NCI-H1436 treated with DMSO at 0.1 percent for 48 hours (cell line): ENCODE results near the gene FOCAD.
"Not testable (repeated sequence)": the region's sequence is repeated elsewhere in the genome, so short reads cannot be mapped to it uniquely, and the experiment has no call there.

Experiments used
- DNase-seq: peaks from one replicate; lab custom pipeline; 2025; lab: John Stamatoyannopoulos, UW

FOCAD gene

DNA sequence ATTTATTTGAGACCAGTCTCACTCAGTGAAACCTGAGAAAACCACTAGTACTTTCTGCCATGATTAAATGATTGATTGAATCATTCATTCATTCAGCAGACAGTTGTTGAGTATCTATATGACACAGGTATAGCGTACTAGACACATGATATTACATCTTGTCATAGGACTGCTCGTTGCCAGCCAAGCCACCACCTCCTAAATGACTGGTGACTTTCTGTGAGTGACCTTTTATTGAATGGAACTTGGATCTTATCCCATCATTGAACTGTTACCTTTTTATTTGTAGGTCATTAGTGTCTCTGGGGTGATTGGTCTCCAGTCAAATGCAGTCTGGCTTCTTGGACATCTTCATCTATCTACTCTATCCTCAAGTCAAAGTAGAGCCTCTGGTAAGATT is 266.6 kb downstream of the FOCAD start:
- DNase-seq: no peak

DNA sequence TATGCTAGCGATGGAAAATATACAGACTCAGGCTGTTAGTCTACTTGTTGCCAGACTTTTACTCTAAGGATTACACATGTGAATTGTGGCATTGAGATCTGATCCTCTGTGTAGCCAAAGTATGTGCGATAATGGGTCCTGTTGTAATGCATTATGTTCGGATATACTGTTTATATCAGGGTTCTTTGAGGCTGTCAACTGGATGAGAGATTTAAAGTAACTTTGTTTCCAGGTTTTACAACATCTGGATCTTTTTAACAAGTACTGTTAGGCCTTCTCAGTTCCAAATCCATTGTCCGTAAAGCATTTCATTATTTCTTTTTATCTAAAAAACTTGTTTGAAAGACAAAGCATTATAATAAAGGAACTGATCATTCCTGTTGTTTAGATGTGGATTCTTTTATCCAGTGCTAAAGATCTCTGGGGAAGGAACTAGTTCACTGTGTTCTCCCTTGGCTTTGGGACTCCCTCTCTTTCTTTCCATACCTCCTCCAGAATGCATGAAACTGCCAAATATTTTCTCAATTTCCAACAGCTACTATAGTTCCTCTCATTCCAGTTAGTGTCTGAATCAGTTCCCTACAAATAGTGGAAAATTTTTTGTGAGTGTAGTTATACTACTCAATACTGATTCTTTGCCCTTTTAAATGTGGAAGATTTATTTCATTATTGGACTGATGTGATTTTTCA is 278.6 kb downstream of the FOCAD start:
- no peak for DNase-seq

DNA sequence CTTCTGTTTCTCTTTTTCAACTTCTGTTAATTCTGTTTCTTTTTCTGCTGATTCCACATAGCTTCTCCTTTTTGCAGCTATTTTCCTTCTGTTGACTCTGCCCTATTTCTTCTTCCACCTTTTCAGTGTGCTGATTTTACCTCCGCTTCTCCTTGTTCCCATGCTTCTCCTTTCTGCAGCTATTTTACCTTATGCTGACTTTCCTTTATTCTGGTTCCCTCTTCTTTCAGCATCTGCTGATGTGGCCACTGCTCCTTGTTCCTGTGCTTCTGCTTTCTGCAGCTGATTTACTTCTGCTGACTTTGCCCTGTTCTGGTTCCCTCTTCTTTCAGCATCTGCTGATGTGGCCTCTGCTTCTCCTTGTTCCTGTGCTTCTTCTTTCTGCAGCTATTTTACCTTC is 288.6 kb downstream of the FOCAD start:
- DNase-seq: no peak

DNA sequence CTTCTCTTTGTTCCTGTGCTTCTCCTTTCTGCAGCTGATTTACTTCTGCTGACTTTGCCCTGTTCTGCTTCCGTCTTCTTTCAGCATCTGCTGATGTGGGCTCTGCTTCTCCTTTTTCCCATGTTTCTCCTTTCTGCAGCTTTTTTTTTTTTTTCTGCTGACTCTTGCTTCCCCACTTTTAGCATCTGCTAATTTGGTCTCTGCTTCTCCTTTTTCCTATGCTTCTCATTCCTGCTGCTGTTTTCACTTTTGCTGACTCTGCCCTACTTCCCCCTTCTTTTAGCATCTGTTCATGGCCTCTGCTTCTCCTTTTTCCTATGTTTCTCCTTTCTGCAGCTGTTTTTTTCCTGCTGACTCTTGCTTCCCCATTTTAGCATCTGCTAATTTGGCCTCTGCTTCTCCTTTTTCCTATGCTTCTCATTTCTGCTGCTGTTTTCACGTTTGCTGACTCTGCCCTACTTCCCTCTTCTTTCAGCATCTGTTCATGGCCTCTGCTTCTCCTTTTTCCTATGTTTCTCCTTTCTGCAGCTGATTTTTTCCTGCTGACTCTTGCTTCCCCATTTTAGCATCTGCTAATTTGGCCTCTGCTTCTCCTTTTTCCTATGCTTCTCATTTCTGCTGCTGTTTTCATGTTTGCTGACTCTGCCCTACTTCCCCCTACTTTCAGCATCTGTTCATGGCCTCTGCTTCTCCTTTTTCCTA is 289.3 kb downstream of the FOCAD start:
- DNase-seq: not testable (repeated sequence)

DNA sequence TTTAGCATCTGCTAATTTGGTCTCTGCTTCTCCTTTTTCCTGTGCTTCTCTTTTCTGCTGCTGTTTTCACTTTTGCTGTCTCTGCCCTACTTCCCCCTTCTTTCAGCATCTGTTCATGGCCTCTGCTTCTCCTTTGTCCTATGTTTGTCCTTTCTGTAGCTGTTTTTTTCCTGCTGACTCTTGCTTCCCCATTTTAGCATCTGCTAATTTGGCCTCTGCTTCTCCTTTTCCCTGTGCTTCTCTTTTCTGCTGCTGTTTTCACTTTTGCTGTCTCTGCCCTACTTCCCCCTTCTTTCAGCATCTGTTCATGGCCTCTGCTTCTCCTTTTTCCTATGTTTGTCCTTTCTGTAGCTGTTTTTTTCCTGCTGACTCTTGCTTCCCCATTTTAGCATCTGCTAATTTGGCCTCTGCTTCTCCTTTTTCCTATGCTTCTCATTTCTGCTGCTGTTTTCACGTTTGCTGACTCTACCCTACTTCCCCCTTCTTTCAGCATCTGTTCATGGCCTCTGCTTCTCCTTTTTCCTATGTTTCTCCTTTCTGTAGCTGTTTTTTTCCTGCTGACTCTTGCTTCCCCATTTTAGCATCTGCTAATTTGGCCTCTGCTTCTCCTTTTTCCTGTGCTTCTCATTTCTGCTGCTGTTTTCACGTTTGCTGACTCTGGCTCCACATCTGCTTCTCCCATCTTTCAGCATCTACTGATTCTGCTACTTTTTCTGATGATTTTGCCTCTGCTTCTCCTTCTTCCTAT is 290.3 kb downstream of the FOCAD start:
- DNase-seq: not testable (repeated sequence)

DNA sequence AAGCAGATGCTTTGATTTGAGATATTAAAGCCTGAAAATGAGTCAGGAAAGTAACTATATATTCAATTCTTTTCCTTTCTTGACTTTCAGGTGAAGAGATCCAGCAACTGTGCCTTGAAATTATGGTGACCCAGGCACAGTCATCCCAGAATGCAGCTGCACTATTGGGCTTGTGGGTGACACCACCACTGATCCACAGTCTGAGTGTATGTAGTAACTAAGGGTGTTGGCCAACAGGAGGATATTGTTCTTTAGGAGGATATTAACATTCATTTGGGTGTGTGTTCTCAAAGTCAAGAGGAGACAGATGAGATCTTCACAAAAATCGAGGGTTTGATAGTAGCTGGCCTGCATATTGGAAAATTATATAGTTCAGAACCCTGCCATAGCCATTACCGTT is 294.2 kb downstream of the FOCAD start:
- no peak for DNase-seq

DNA sequence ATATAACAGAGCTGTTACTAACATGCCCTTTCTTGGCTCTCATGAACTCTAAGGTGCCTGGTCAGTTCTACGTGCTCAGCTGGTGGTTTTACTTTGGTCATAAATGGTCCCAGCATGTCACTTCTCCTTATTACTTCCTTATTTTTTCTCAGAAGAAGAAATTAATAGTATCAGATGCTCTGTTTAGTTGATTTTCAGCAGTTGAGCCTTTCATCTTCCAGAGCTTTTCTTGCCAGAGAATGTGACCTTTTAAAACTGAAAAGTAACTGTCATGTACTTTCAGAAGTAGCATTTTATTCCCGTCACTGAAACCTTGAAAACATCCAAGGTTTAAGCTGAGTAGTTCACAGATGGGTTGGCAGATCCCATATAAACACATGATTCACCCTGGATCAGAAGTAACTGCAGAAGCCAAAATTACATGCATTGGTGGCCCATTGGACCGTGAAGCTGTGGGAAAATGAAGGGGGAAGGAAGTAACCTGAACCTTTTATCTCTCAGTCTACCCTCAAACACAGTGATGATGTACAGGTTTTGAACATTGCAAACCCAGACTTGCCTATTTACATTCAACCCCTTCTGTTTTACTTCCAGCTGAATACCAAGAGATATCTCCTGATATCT is 296.9 kb downstream of the FOCAD start:
- no peak for DNase-seq

DNA sequence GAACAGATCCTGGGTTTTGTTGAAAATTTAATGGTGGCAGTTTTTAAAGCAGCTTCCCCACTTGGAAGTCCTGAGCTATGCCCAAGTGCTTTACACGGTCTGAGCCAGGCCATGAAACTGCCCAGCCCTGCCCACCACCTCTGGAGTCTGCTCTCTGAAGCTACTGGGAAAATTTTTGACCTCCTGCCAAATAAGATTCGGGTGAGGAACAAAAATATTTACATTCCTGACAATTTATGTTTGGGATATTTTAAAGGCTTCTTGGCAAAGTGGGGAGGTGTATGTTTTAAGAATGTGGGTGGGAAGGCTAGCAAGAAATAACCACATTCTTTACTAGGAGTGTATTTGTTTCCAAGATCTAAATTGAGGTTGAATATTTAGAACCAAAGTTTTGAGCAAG is 297.4 kb downstream of the FOCAD start:
- no peak for DNase-seq

DNA sequence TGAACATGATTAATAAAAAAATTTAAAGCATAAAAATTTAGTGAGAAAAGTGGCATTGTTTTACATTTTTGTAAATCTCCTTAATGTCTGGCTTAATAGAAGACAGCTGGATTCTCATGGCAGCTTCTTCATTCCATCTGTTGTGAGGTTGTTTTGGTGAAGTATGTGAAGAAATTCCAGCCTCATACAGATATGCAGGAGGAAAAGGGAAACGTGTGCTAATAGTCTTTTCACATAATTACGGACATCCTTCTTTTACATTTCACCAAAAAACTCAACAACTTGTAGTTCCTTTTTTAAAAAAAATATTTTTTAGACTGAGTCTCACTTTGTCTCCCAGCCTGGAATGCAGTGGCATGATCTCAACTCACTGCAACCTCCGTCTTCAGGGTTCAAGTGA is 300.4 kb downstream of the FOCAD start:
- DNase-seq: no peak

DNA sequence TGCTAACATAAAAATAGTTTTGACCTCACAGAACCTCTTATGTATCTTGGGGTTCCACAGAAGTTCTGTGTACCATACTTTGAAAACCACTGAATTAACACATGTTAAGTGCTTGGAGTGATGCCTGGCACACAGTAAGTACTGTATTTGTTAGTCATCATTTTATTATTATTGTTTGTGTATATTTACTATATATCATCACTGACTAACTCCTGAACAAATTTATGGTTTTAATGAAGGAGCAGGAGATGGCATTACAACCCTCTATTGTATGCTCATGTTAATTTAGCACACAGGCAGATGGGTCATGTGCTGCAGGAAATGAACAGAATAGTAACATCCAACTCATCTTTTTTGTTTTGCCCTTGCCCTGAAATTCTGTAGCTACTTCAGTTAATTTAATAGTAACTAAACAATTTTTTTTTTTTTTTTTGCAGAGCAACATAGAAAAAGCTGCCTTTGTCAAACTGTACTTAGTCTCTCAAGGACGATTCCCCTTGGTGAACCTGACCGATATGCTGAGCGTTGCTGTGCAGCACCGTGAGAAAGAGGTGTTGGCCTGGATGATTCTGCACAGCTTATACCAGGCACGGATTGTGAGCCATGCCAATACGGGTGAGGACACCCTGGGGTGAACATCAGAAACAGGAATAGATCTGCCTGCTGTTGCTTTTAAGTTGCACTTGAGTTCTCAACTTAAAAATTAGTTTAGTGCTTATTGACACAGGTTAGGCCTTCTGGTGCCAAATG is 302.0 kb downstream of the FOCAD start:
- DNase-seq: no peak

DNA sequence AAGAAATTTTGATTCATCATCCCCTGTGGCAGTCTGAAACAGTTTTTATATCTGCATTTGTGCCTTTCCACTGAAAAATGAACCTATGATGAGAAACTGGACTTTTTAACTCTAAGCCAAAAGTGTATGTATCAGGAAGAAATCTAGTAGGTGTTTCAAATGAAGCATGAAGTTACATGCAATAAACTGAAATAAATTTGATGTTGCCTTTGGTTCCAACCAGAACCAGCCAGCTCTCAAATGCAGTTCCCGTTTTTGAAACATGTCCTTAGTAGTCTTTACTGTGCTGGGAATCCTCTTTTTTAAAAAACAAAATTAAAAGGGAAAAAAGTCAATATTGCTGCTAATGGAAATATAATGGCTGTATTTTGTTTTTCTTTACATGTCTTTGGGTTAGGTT is 303.5 kb downstream of the FOCAD start:
- DNase-seq: no peak

DNA sequence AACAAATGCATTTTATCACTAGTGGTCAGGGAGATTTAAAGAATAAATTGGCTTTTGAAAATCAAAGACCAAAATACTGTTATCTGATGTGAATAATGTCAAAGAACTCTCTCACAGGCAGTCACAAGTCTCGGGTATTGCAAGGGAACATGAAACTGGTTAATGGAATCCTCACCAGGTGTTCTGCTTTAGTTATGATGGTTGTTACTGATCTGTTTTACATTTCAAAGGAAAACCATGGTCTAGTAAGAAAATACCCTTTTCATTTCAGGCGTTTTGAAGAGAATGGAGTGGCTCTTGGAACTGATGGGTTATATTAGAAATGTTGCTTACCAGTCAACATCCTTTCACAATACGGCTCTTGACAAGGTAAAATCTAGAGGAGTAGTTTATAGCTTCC is 304.0 kb downstream of the FOCAD start:
- no peak for DNase-seq

DNA sequence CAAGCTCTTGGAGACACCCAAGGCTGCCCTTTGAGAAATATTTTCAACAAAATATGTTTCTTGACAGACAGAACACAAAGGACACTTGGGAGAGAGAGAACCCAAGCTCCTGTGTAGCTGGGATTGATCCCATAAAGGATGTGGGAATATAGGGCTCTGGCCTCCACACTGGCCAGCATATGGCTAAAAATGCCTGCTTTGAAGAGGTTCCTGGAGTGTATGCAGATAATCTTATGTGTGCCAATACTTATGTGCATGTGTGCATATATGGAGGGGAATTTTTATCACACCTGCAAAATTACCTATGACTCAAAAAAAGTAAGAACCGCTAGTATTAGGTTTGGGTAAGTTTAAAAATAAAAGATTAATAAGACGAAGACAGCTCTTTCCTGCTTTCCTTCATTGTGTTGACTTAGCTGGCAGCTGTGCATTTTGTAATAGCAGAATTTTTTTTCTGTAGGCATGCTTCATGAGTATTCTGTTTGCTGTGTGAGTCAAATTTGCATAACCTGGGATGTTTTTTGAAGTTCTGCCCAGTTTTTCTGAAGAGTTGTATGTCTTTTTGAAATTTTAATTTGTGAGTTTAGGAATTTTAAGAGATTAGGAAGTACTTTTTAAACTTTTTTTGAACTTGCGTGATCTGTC is 304.7 kb downstream of the FOCAD start:
- DNase-seq: no peak

DNA sequence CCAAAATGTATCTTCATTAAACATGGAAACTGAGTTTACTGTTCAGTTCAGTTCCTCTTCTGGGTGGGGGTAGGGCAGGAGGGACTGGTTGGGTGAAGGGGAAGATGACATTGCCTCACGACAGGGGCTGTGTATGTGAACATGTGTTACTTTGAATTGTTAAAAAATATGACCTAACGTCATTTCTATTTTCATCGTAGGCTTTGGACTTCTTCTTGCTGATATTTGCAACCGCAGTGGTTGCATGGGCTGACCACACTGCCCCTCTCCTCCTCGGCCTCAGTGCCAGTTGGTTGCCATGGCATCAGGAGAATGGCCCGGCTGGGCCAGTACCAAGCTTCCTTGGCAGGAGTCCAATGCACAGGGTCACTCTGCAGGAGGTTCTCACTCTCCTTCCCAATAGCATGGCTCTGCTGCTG is 305.9 kb downstream of the FOCAD start:
- DNase-seq: no peak

DNA sequence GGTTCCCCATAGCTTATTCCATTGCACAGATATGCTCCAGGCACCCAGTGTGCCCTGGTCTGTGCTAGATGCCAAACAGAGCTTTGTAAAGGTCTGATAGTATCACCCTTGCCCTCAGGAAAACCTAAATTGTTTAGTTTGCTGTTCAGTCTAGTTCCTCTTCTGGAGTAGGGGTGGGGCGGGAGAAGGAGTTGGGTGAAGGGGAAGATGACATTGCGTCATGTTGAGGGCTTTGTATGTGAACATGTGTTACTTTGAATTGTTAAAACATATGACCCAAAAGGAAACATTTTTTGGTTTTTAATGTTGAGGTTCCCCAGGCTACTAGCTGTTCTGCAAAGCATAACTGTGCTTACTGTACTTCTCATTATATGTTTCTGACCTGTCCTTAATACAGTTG is 306.8 kb downstream of the FOCAD start:
- no peak for DNase-seq

DNA sequence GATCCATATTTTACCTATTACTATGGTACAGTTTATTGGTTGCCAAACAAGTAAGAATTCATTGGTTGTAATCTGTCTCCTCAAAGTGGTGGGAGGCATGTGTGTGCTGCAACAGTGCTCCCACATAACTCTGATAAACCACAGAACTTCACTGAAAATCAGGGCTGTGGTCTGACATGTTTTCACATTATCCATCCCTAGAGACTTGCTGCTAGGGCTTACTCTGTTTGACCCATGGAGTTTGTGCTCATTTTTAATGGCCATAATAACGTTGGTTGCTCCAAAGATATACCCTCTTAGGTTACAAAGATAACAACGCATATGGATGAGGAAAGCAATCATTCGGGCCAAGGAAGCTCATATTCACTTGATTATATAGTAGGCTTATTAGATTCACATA is 310.4 kb downstream of the FOCAD start:
- DNase-seq: no peak

DNA sequence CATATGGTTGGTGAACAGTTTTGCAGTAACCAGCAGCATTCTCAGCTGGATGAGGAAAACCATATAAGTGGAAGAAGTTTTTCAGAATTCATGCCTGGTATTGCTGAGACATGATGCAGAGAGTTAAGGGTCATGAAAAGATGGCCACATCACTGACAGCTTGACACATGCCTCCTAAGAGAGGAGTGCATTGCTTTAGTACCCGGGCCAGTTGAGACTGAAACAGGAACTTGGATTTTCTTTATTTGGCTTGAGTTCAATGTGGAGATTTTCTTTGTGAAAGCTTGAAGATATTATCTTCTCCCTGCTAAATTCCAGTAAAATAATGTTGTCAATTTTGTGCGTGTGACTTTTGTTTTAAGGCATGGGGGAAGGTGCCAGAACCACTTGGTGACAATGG is 311.6 kb downstream of the FOCAD start:
- no peak for DNase-seq

DNA sequence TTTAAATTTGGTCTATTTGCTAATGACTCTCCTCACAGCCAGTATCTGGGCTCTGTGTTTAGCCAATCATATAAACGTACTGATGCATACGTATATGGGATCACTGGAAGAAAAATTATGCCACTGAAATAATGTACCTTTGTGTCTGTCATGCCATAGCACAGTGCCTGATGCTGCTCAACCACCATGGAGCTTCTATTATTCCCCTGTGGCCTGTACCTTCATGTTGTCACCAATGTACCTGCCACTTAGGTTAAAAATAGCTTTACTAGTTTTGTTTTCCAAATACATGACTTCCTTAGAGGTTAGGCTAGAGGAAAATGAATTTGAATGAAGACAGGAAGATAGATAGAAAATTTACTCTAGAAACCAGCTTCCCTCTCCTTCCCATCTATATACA is 312.8 kb downstream of the FOCAD start:
- no peak for DNase-seq

DNA sequence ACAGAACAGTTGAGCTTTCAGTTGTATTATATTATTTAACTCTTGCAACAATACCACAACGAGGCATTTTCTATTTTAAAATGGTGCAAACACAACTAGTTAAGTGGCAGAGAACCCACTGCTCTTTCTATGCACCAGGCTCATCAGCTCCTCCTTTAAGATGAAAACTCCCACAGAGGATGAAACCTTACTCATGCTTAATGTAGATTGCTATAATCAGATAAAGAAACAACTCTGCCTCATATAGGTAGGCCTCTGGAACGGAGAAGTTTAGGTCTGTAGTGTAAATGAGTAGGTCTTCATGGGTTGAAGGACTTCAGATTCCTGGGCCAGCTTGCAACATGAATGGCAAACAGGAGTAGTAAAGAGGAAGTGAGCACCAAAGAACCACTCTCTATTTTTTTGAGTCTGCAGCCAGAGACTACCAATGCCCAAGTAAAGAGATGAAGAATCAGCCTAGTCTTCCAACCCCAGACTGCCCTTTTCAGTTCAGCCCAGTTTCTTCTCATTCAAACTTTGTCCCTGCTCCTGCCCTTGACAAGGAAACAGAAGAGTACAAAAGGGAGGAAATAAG is 313.5 kb downstream of the FOCAD start:
- no peak for DNase-seq

DNA sequence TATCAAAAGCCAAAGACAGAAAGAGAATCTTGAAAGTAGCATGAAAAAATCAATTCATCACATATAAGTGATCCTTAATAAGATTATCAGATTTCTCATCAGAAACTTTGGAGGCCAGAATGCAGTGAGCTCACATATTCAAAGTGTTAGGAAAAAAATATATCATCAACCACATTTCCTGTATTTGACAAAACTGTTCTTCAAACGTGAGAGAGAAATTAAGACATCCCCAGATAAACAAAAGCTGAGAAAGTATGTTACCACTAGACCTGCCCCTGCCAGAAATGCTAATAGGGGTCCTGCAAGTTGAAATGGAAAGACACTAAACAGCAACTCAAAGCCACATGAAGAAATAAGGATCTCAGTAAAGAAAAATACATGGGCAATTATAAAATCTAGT is 317.5 kb downstream of the FOCAD start:
- DNase-seq: no peak

DNA sequence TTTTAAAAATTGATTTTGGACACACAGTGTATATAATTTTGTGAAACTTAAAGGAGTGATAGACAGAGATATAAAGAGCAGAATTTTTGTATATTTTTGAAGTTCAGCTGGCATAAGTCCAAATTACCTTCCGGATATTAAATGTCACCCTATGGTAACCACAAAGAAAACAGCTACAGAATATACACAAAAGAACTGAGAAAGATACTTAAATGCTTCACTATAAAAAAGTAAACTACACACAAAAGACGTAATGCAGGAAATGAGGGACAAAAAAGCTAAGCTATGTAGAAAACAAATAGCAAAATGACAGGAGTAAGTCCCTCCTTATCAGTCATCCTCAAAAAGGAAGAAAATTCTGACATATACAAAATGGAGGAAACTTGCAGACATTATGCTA is 318.0 kb downstream of the FOCAD start:
- DNase-seq: no peak
